GM23248 (cell line): ENCODE measurements around the gene HMCN1.

ENCODE experiments used
- EZH2 ChIP-seq: fragments of 200-600 bp; sonication (generic); IDR thresholded peaks from 2 replicates; pipeline ENCODE4 v1.6.1; 2018; ENCODE audit warnings: antibody characterized with exemption, mild to moderate bottlenecking; ENCODE audit not compliant: insufficient read depth, poor library complexity, severe bottlenecking
- EZH2phosphoT487 ChIP-seq: fragments of 200-600 bp; sonication (generic); IDR thresholded peaks from 2 replicates; pipeline ENCODE4 v1.6.1; 2018; ENCODE audit warnings: antibody characterized with exemption, moderate library complexity, mild to moderate bottlenecking, low read depth; ENCODE audit not compliant: insufficient read depth

GRCh38 chr1:185792040-185792439 lies 57.8 kb downstream of the HMCN1 start:
- no peak for TF ChIP-seq EZH2
- TF ChIP-seq EZH2phosphoT487, result no peak
